IMR-90 (cell line): ENCODE data around the gene RCN2.

ENCODE experiments used
- BHLHE40 ChIP-seq: fragments of 150-350 bp; IDR thresholded peaks from 2 replicates; pipeline ENCODE4 v1.6.1; 2016; ENCODE audit warnings: mild to moderate bottlenecking, low read depth, low read length
- CEBPB ChIP-seq: IDR thresholded peaks from 2 replicates; pipeline ENCODE4 v1.6.1; 2012; ENCODE audit warnings: low read depth, low read length, improper control_type of control experiment
- ELK1 ChIP-seq: fragments of 150-350 bp; IDR thresholded peaks from 2 replicates; pipeline ENCODE4 v1.6.1; 2016; ENCODE audit warnings: low read depth, mild to moderate bottlenecking, low read length, moderate library complexity, borderline replicate concordance
- FOS ChIP-seq: fragments of 150-350 bp; IDR thresholded peaks from 2 replicates; pipeline ENCODE4 v1.6.1; 2016; ENCODE audit warnings: low read depth, low read length
- MAZ ChIP-seq: IDR thresholded peaks from 2 replicates; pipeline ENCODE4 v1.6.1; 2012; ENCODE audit warnings: low read depth, mild to moderate bottlenecking, low read length, improper control_type of control experiment, moderate library complexity, borderline replicate concordance
- POLR2A ChIP-seq: IDR thresholded peaks from 2 replicates; pipeline ENCODE4 v1.6.1; 2012; ENCODE audit warnings: mild to moderate bottlenecking, low read depth, low read length
- RAD21 ChIP-seq: IDR thresholded peaks from 2 replicates; pipeline ENCODE4 v1.6.1; 2012; ENCODE audit warnings: low read length, improper control_type of control experiment
- RCOR1 ChIP-seq: IDR thresholded peaks from 2 replicates; pipeline ENCODE4 v1.6.1; 2012; ENCODE audit warnings: mild to moderate bottlenecking, low read length, improper control_type of control experiment; ENCODE audit not compliant: insufficient replicate concordance
- SMC3 ChIP-seq: fragments of 150-350 bp; IDR thresholded peaks from 2 replicates; pipeline ENCODE4 v1.6.1; 2016; ENCODE audit warnings: low read depth, mild to moderate bottlenecking, antibody characterized with exemption, low read length, moderate library complexity
- TF ChIP-seq, protein P1 (sequence below): conservative IDR thresholded peaks from 2 replicates; pipeline ENCODE4 v1.5.1; 2012; ENCODE audit warnings: mild to moderate bottlenecking, low read depth, low read length, improper control_type of control experiment

- TF ChIP-seq CEBPB (no peak), RAD21 (no peak), POLR2A (0 out of 2 replicates have a peak, but pooled peaks have one; percentile 24), FOS (0 out of 2 replicates have a peak, but pooled peaks have one; percentile 8), SMC3 (no peak), ELK1 (no peak), RCOR1 (no peak), MAZ (peak; percentile 81; the same call in 1 of the 2 replicates), BHLHE40 (no peak)
- TF ChIP-seq, protein P1, sequence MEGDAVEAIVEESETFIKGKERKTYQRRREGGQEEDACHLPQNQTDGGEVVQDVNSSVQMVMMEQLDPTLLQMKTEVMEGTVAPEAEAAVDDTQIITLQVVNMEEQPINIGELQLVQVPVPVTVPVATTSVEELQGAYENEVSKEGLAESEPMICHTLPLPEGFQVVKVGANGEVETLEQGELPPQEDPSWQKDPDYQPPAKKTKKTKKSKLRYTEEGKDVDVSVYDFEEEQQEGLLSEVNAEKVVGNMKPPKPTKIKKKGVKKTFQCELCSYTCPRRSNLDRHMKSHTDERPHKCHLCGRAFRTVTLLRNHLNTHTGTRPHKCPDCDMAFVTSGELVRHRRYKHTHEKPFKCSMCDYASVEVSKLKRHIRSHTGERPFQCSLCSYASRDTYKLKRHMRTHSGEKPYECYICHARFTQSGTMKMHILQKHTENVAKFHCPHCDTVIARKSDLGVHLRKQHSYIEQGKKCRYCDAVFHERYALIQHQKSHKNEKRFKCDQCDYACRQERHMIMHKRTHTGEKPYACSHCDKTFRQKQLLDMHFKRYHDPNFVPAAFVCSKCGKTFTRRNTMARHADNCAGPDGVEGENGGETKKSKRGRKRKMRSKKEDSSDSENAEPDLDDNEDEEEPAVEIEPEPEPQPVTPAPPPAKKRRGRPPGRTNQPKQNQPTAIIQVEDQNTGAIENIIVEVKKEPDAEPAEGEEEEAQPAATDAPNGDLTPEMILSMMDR, result no peak
These were observed at the start of gene RCN2 for GRCh38 chr15:76931397-76932134.
